A549 (cell line): ENCODE results near the gene ZBTB25. TPM values are rescaled to one million over a fixed set of nuclear protein-coding genes. Genes with fewer than 3 reads are reported as not detected.
A peak's percentile ranks its signal among the peaks of the same experiment; 100 is the strongest.

Experiments
- ATAC-seq, 2 experiments: fragments of 200-7000 bp in 1 of 2; fragments of >200 bp in 1 of 2; cut with Nextera tagmentation in 1 of 2; cut with Tn5 transposase in 1 of 2; 3 replicates each; pipeline versions ENCODE4 v1.8.0 to v1.9.1; 2018 to 2020; ENCODE audit warnings: mild to moderate bottlenecking in 1 of 2, moderate library complexity in 1 of 2
- CTCF ChIA-PET: fragments of 300-600 bp; sonication (Branson Sonifier 250); formaldehyde crosslinking; extraction: SDS; loops from one replicate; lab custom pipeline; 2021; ENCODE audit warnings: antibody characterized with exemption, inconsistent platforms; lab: Yijun Ruan, JAX
- POLR2A ChIA-PET: fragments of 350-600 bp; formaldehyde crosslinking; extraction: SDS; loops from one replicate; lab custom pipeline; 2021; ENCODE audit warnings: antibody characterized with exemption, inconsistent platforms; lab: Yijun Ruan, JAX
- DNase-seq, 2 experiments: peaks; one replicate each; pipeline versions ENCODE4 v3.0.0 to v3.0.0-alpha.2; 2011 to 2016; ENCODE audit warnings: low read depth in 1 of 2, low spot score in 1 of 2
- FAIRE-seq: peaks from 2 replicates; lab custom pipeline; 2011; peaks lifted over from hg19 to GRCh38; lab: Jason Lieb, UNC
- H3K27ac ChIP-seq, 2 experiments: fragments of >200 bp; sonication (Bioruptor Twin); formaldehyde crosslinking; 3 replicates each; pipeline ENCODE4 v1.5.1; 2016 to 2017
- H3K4me1 ChIP-seq: fragments of >200 bp; sonication (Bioruptor Twin); formaldehyde crosslinking; 3 replicates; pipeline ENCODE4 v1.6.1; 2016
- H3K4me2 ChIP-seq: fragments of >200 bp; sonication (Bioruptor Twin); formaldehyde crosslinking; 3 replicates; pipeline ENCODE4 v1.6.1; 2016
- H3K4me3 ChIP-seq: fragments of >200 bp; sonication (Bioruptor Twin); formaldehyde crosslinking; 3 replicates; pipeline ENCODE4 v1.5.1; 2016
- H3K9me3 ChIP-seq: fragments of >200 bp; sonication (Bioruptor Twin); formaldehyde crosslinking; 3 replicates; pipeline ENCODE4 v1.6.1; 2016
- ATOH8 ChIP-seq: fragments of 250-450 bp; sonication (Bioruptor Pico); IDR thresholded peaks from 2 replicates; pipeline ENCODE4 v1.5.0; 2020; ENCODE audit warnings: low read depth, mild to moderate bottlenecking, moderate library complexity
- CBX8 ChIP-seq: fragments of 200-600 bp; sonication (generic); IDR thresholded peaks from 2 replicates; pipeline ENCODE4 v1.6.1; 2016
- CEBPB ChIP-seq, 2 experiments: fragments of >200 bp in 1 of 2; sonication (Bioruptor Twin) in 1 of 2; formaldehyde crosslinking in 1 of 2; IDR thresholded peaks; 2 replicates each; pipeline ENCODE4 v1.6.1; 2012 to 2016
- EHMT2 ChIP-seq: fragments of 200-600 bp; sonication (generic); IDR thresholded peaks from 2 replicates; pipeline ENCODE4 v1.6.1; 2016; ENCODE audit warnings: antibody characterized with exemption, low read depth, mild to moderate bottlenecking, moderate library complexity
- FOSL2 ChIP-seq, 2 experiments: fragments of 450-650 bp in 1 of 2; fragments of >200 bp in 1 of 2; sonication (Bioruptor Twin) in 1 of 2; formaldehyde crosslinking; IDR thresholded peaks; 2 replicates each; pipeline versions ENCODE4 v1.5.0 to v1.6.1; 2016 to 2020; ENCODE audit warnings: mild to moderate bottlenecking in 1 of 2, moderate library complexity in 1 of 2
- FOXS1 ChIP-seq: fragments of 250-450 bp; sonication (Bioruptor Pico); IDR thresholded peaks from 2 replicates; pipeline ENCODE4 v1.5.0; 2020; ENCODE audit warnings: mild to moderate bottlenecking, moderate library complexity
- HMGXB4 ChIP-seq: fragments of 250-450 bp; sonication (Bioruptor Pico); IDR thresholded peaks from 2 replicates; pipeline ENCODE4 v1.5.0; 2021; ENCODE audit warnings: mild to moderate bottlenecking, moderate library complexity, borderline replicate concordance
- HOXB13 ChIP-seq: fragments of 250-450 bp; sonication (Bioruptor Pico); IDR thresholded peaks from 2 replicates; pipeline ENCODE4 v1.5.0; 2020; ENCODE audit warnings: low read depth, mild to moderate bottlenecking, moderate library complexity
- HOXB5 ChIP-seq: fragments of 250-450 bp; sonication (Bioruptor Pico); IDR thresholded peaks from 2 replicates; pipeline ENCODE4 v1.5.0; 2020; ENCODE audit warnings: mild to moderate bottlenecking, moderate library complexity
- KDM5A ChIP-seq: fragments of 200-600 bp; sonication (generic); IDR thresholded peaks from 2 replicates; pipeline ENCODE4 v1.6.1; 2016; ENCODE audit warnings: antibody characterized with exemption, mild to moderate bottlenecking
- MAFK ChIP-seq: fragments of 450-650 bp; IDR thresholded peaks from 2 replicates; pipeline ENCODE4 v1.6.1; 2014; ENCODE audit not compliant: partially characterized antibody
- MYC ChIP-seq: IDR thresholded peaks from 2 replicates; pipeline ENCODE4 v1.6.1; 2012; ENCODE audit warnings: mild to moderate bottlenecking, inconsistent platforms, low read length, improper control_type of control experiment, borderline replicate concordance
- NPAS2 ChIP-seq: fragments of 250-450 bp; sonication (Bioruptor Pico); IDR thresholded peaks from 2 replicates; pipeline ENCODE4 v1.8.0; 2022; ENCODE audit warnings: mild to moderate bottlenecking, moderate library complexity, borderline replicate concordance
- RAD21 ChIP-seq, 2 experiments: fragments of >200 bp in 1 of 2; sonication (Bioruptor Twin) in 1 of 2; formaldehyde crosslinking in 1 of 2; IDR thresholded peaks in 1 of 2; conservative IDR thresholded peaks in 1 of 2; 2 replicates in 1 of 2; 3 replicates in 1 of 2; pipeline ENCODE4 v1.6.1; 2012 to 2018; ENCODE audit warnings: inconsistent platforms in 1 of 2
- REST ChIP-seq: fragments of 200-600 bp; sonication (generic); IDR thresholded peaks from 2 replicates; pipeline ENCODE4 v1.6.1; 2016; ENCODE audit warnings: antibody characterized with exemption, mild to moderate bottlenecking, moderate library complexity
- TP53 ChIP-seq: fragments of 250-450 bp; sonication (Bioruptor Pico); IDR thresholded peaks from 2 replicates; pipeline ENCODE4 v1.5.0; 2021; ENCODE audit warnings: mild to moderate bottlenecking, moderate library complexity
- USF2 ChIP-seq: fragments of 450-650 bp; IDR thresholded peaks from 2 replicates; pipeline ENCODE4 v1.6.1; 2014; ENCODE audit warnings: antibody characterized with exemption
- ZSCAN20 ChIP-seq: fragments of 250-450 bp; sonication (Bioruptor Pico); IDR thresholded peaks from 2 replicates; pipeline ENCODE4 v1.8.0; 2022; ENCODE audit warnings: mild to moderate bottlenecking, moderate library complexity
- WGBS: methylation state at CpG from one replicate; pipeline ENCODE4 v1.1.6; 2017; ENCODE audit errors: missing lambda C conversion rate; 5-methylcytosine and 5-hydroxymethylcytosine counted together
- polyA plus RNA-seq, 4 experiments: library from polyadenylated mRNA; depleted of rRNA in 3 of 4; stranded (reverse); fragments of >200 nt; fragmentation: RNase III in 1 of 4; extraction: RNeasy Plus Mini Kit Qiagen cat#74134 plus additional on column Dnase treatment in 1 of 4; gene quantifications; 2 replicates in 3 of 4; 3 replicates in 1 of 4; pipeline ENCODE4 v1.2.3, GENCODE V29; 2011 to 2017

ZBTB25 gene
- polyA plus RNA-seq, 2 of the 4 experiments (the other 2 are of a cell fraction), result 5.4 to 15.0 TPM

- TF ChIP-seq TP53 (CRISPR knock-in tag) (peak; percentile 49; the same call in 1 of the 2 replicates), FOXS1 (CRISPR knock-in tag) (0 out of 2 replicates have a peak, but pooled peaks have one; percentile 18), RAD21 (conservative IDR thresholded peaks at IDR 0.05 in 1 of 2, IDR thresholded peaks at IDR 0.05 in 1 of 2) (peak; percentile 76 to 88), ATOH8 (CRISPR knock-in tag) (peak; percentile 77; the same call in 1 of the 2 replicates)
- TF ChIP-seq, all 56 proteins: peak for 23
Observed at GRCh38 chr14:64540208-64541202, 36.9 kb upstream of the ZBTB25 start, which contains the start of gene HSPA2 (continued).

GRCh38 chr14:64536488-64537245, 33.0 kb upstream of the ZBTB25 start:
- Histone ChIP-seq H3K4me3 (no peak overlapping the region), H3K9me3 (peaks cover 6% of the 10 kb centered on the region; the same call in 2 of the 3 replicates), H3K27ac (peak overlapping the region; percentile 35 to 72; a peak in 5 of 6 replicates), H3K4me1 (peaks cover 13% of the 10 kb centered on the region; the same call in 2 of the 3 replicates), H3K4me2 (peak overlapping the region; percentile 41)
- no peak for FAIRE-seq
- CTCF ChIA-PET, result interaction anchor here (0.7 to 12.4 kb wide), 3 partner anchors 26 to 170 kb away, joined by 3 to 182 read pairs (median 5); no protein-coding TSS in a partner anchor
- WGBS, result 35% methylated on average over 4 of the region's 4 CpGs
- POLR2A ChIA-PET, result interaction anchor here (0.7 to 0.8 kb wide), 2 partner anchors 17 to 31 kb away, joined by 3 read pairs; no protein-coding TSS in a partner anchor
- DNase-seq, result peak in 1 of 2 experiments; percentile 39
- TF ChIP-seq EHMT2 (no peak), CEBPB (IDR thresholded peaks at IDR 0.05) (peak; percentile 9 to 59; a peak in 3 of 4 replicates)
- ATAC-seq, result no peak

GRCh38 chr14:64531567-64531966, 27.9 kb upstream of the ZBTB25 start:
- Histone ChIP-seq H3K27ac (no peak overlapping the region), H3K4me1 (peaks cover 4% of the 10 kb centered on the region; the same call in 2 of the 3 replicates), H3K4me3 (no peak overlapping the region), H3K4me2 (no peak overlapping the region), H3K9me3 (no peaks in the 10 kb centered on the region)
- CTCF ChIA-PET, result interaction anchor here (1.0 to 2.6 kb wide), 2 partner anchors 105 to 380 kb away, joined by 3 to 13 read pairs; no protein-coding TSS in a partner anchor
- FAIRE-seq, result no peak
- TF ChIP-seq ZSCAN20 (CRISPR knock-in tag) (no peak), MYC (no peak), CBX8 (no peak), MAFK (no peak), KDM5A (no peak), HOXB13 (CRISPR knock-in tag) (no peak), USF2 (no peak), FOSL2 (IDR thresholded peaks at IDR 0.05) (no peak), FOSL2 (CRISPR knock-in tag; IDR thresholded peaks at IDR 0.05) (no peak), NPAS2 (CRISPR knock-in tag) (no peak), RAD21 (conservative IDR thresholded peaks at IDR 0.05 in 1 of 2, IDR thresholded peaks at IDR 0.05 in 1 of 2) (no peak), REST (no peak), HMGXB4 (no peak), HOXB5 (CRISPR knock-in tag) (no peak)
- WGBS, result 91% methylated on average over 2 of the region's 2 CpGs
- ATAC-seq, result no peak
- POLR2A ChIA-PET, result interaction anchor here (1.2 kb wide), 1 partner anchor 9 kb away, joined by 5 read pairs; the partner anchor contains the start of gene HSPA2
- no peak for DNase-seq
